HepG2 (cell line): ENCODE measurements around the gene PCDHGA1. TPM values are rescaled to one million over a fixed set of nuclear protein-coding genes. Genes with fewer than 3 reads are reported as not detected.

ENCODE experiments used
- ADNP ChIP-seq: sonication (generic); formaldehyde crosslinking; IDR thresholded peaks from 2 replicates; pipeline ENCODE4 v1.4.0; 2020; ENCODE audit warnings: missing genetic modification reagents
- BHLHE40 ChIP-seq: IDR thresholded peaks from 2 replicates; pipeline ENCODE4 v1.6.1; 2011; ENCODE audit warnings: low read length, improper control_type of control experiment
- BRD4 ChIP-seq: sonication (generic); formaldehyde crosslinking; IDR thresholded peaks from 2 replicates; pipeline ENCODE4 v1.4.0; 2020; ENCODE audit warnings: missing genetic modification reagents
- CCDC6 ChIP-seq: sonication (generic); formaldehyde crosslinking; IDR thresholded peaks from 2 replicates; pipeline ENCODE4 v1.8.1; 2022; ENCODE audit warnings: mild to moderate bottlenecking, missing genetic modification reagents, moderate library complexity
- CHCHD3 ChIP-seq: sonication (generic); formaldehyde crosslinking; IDR thresholded peaks from 2 replicates; pipeline ENCODE4 v1.8.0; 2022; ENCODE audit warnings: mild to moderate bottlenecking, missing genetic modification reagents, moderate library complexity
- GLI4 ChIP-seq: sonication (generic); formaldehyde crosslinking; IDR thresholded peaks from 2 replicates; pipeline ENCODE4 v1.5.1; 2020; ENCODE audit warnings: missing genetic modification reagents, mild to moderate bottlenecking, moderate library complexity, borderline replicate concordance
- HHEX ChIP-seq: IDR thresholded peaks from 2 replicates; pipeline ENCODE4 v1.6.1; 2016; ENCODE audit warnings: control low read depth
- HMGA1 ChIP-seq: sonication (generic); formaldehyde crosslinking; conservative IDR thresholded peaks from 2 replicates; pipeline ENCODE4 v1.4.0; 2020; ENCODE audit warnings: missing genetic modification reagents
- IRF2 ChIP-seq: IDR thresholded peaks from 2 replicates; pipeline ENCODE4 v1.6.1; 2018; ENCODE audit warnings: missing genetic modification reagents, missing compliant biosample characterization
- KDM1A ChIP-seq: IDR thresholded peaks from 2 replicates; pipeline ENCODE4 v1.6.1; 2016; ENCODE audit warnings: missing compliant biosample characterization
- NAIF1 ChIP-seq: sonication (generic); formaldehyde crosslinking; IDR thresholded peaks from 2 replicates; pipeline ENCODE4 v1.5.0; 2020; ENCODE audit warnings: mild to moderate bottlenecking, missing genetic modification reagents, borderline replicate concordance
- PHF5A ChIP-seq: IDR thresholded peaks from one replicate; pipeline ENCODE4 v1.6.1; 2018; ENCODE audit warnings: low read depth, missing genetic modification reagents; ENCODE audit not compliant: unreplicated experiment
- REXO4 ChIP-seq: sonication (generic); formaldehyde crosslinking; IDR thresholded peaks from 2 replicates; pipeline ENCODE4 v1.8.0; 2022; ENCODE audit warnings: missing genetic modification reagents, mild to moderate bottlenecking, borderline replicate concordance
- SNRNP70 ChIP-seq: fragments of 200-400 bp; formaldehyde crosslinking; IDR thresholded peaks from 2 replicates; pipeline ENCODE4 v1.6.1; 2017; ENCODE audit warnings: mild to moderate bottlenecking, low read depth, low read length, moderate library complexity
- STAT5B ChIP-seq: sonication (generic); formaldehyde crosslinking; IDR thresholded peaks from 2 replicates; pipeline ENCODE4 v1.4.0; 2020; ENCODE audit warnings: missing genetic modification reagents
- ZFP82 ChIP-seq: sonication (generic); formaldehyde crosslinking; IDR thresholded peaks from 2 replicates; pipeline ENCODE4 v1.5.1; 2020; ENCODE audit warnings: mild to moderate bottlenecking, missing genetic modification reagents, borderline replicate concordance
- ZNF17 ChIP-seq: sonication (generic); formaldehyde crosslinking; IDR thresholded peaks from 2 replicates; pipeline ENCODE4 v1.5.0; 2020; ENCODE audit warnings: mild to moderate bottlenecking, missing genetic modification reagents
- ZNF205 ChIP-seq: IDR thresholded peaks from 2 replicates; pipeline ENCODE4 v1.6.1; 2018; ENCODE audit warnings: missing biosample characterization, missing genetic modification reagents
- ZNF317 ChIP-seq: sonication (generic); formaldehyde crosslinking; IDR thresholded peaks from 2 replicates; pipeline ENCODE4 v1.5.0; 2020; ENCODE audit warnings: mild to moderate bottlenecking, missing genetic modification reagents
- ZNF552 ChIP-seq: sonication (generic); formaldehyde crosslinking; IDR thresholded peaks from 2 replicates; pipeline ENCODE4 v1.9.0; 2022; ENCODE audit warnings: missing genetic modification reagents, mild to moderate bottlenecking, borderline replicate concordance
- ZSCAN22 ChIP-seq: sonication (generic); formaldehyde crosslinking; IDR thresholded peaks from 2 replicates; pipeline ENCODE4 v1.4.0; 2020; ENCODE audit warnings: mild to moderate bottlenecking, missing genetic modification reagents
- polyA plus RNA-seq, 8 experiments: library from polyadenylated mRNA; depleted of rRNA in 3 of 8; stranded (reverse) in 7 of 8; unstranded in 1 of 8; fragments of >200 nt; fragmentation: Illumina TruSeq in 4 of 8; extraction: Trizol in 4 of 8; gene quantifications; 2 replicates each; pipeline versions ENCODE4 v1.2.1 to v1.2.3, GENCODE V29; 2011 to 2016; ENCODE audit warnings: low read depth in 4 of 8, missing spikeins in 1 of 8, mixed read lengths in 1 of 8; ENCODE audit not compliant: insufficient read depth in 1 of 8
- total RNA-seq, 5 experiments: library from RNA; depleted of rRNA; stranded (reverse); fragments of >200 nt; fragmentation: Illumina TruSeq; extraction: Trizol; gene quantifications; 2 replicates each; pipeline ENCODE4 v1.2.3, GENCODE V29; 2016; ENCODE audit warnings: low read depth in 1 of 5
- TF ChIP-seq, protein P1 (sequence below): sonication (generic); formaldehyde crosslinking; IDR thresholded peaks from 2 replicates; pipeline ENCODE4 v1.9.0; 2021; ENCODE audit warnings: missing genetic modification reagents, borderline replicate concordance
- TF ChIP-seq, protein P2 (sequence below): sonication (generic); formaldehyde crosslinking; IDR thresholded peaks from 2 replicates; pipeline ENCODE4 v1.4.0; 2020; ENCODE audit warnings: missing genetic modification reagents, borderline replicate concordance

The PCDHGA1 gene
- total and polyA plus RNA-seq, 2 of the 13 experiments (the other 11 are each of a cell fraction or from before 2014, with no cell fraction given): 0.31 to 0.40 TPM

DNA sequence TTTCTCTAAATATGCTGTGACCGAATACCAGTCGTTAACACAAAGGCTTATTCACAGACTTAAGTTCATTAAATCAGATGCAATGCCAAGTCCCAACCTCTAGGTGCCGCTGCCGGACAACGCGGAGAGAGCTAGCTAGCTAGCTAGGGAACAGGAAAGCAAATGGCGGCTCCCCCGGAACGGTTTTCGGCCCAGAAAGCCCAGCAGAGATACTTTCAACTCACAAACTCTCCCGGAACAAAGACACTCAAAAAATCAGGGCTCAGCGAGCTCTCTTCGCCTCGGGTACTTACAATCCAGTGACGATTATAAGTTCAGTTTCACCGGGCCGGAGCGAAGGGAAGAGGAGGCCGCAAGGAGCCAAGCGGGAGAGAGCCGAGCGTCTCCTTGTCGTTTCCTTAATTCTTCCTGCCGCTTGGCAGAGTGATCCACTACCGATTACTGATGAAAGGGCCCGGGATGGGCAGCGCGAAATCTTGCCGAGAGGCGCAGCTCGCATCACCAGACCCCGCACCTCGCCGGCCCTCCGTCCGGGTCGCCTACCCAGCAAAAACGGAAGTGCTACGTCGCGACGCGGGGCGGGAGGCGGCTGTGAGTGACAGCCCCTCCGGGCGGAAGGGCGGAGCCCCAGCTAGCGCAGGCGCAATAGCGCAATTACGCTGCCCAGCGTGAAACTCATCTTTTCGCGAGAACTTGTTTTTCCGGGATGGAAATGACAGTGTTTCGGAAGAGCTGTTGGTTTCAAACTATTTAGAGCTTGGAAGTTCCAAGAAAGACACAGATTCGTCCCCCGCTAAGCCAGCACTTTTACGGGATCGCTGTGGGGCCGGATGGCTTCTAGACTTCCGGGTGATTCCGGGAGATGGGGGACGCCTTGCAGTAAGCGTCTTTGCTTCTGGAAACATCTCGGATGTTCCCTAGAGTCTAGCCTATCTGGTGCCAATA lies 9.8 kb upstream of the PCDHGA1 start, which contains the start of gene TAF7 (continued):
- TF ChIP-seq NAIF1 (CRISPR knock-in tag) (peak; percentile 86), REXO4 (CRISPR knock-in tag) (no peak), SNRNP70 (no peak), IRF2 (peak; percentile 63; the same call in 1 of the 2 replicates), HMGA1 (CRISPR knock-in tag) (no peak), ADNP (no peak), CHCHD3 (CRISPR knock-in tag) (0 out of 2 replicates have a peak, but pooled peaks have one; percentile 22), KDM1A (CRISPR knock-in tag) (no peak), ZNF17 (no peak; the same call in 1 of the 2 replicates), ZFP82 (CRISPR knock-in tag) (peak; percentile 88), CCDC6 (CRISPR knock-in tag) (no peak; the same call in 1 of the 2 replicates), ZSCAN22 (CRISPR knock-in tag) (no peak), STAT5B (no peak), ZNF317 (CRISPR knock-in tag) (peak; percentile 67), BRD4 (CRISPR knock-in tag) (0 out of 2 replicates have a peak, but pooled peaks have one; percentile 6), ZNF552 (0 out of 2 replicates have a peak, but pooled peaks have one; percentile 34), GLI4 (CRISPR knock-in tag) (peak; percentile 86; the same call in 1 of the 2 replicates), HHEX (CRISPR knock-in tag) (no peak; the same call in 1 of the 2 replicates), PHF5A (CRISPR knock-in tag) (no peak), ZNF205 (no peak), BHLHE40 (no peak)
- TF ChIP-seq, protein P1, sequence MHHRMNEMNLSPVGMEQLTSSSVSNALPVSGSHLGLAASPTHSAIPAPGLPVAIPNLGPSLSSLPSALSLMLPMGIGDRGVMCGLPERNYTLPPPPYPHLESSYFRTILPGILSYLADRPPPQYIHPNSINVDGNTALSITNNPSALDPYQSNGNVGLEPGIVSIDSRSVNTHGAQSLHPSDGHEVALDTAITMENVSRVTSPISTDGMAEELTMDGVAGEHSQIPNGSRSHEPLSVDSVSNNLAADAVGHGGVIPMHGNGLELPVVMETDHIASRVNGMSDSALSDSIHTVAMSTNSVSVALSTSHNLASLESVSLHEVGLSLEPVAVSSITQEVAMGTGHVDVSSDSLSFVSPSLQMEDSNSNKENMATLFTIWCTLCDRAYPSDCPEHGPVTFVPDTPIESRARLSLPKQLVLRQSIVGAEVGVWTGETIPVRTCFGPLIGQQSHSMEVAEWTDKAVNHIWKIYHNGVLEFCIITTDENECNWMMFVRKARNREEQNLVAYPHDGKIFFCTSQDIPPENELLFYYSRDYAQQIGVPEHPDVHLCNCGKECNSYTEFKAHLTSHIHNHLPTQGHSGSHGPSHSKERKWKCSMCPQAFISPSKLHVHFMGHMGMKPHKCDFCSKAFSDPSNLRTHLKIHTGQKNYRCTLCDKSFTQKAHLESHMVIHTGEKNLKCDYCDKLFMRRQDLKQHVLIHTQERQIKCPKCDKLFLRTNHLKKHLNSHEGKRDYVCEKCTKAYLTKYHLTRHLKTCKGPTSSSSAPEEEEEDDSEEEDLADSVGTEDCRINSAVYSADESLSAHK (CRISPR knock-in tag): no peak
- TF ChIP-seq, protein P2, sequence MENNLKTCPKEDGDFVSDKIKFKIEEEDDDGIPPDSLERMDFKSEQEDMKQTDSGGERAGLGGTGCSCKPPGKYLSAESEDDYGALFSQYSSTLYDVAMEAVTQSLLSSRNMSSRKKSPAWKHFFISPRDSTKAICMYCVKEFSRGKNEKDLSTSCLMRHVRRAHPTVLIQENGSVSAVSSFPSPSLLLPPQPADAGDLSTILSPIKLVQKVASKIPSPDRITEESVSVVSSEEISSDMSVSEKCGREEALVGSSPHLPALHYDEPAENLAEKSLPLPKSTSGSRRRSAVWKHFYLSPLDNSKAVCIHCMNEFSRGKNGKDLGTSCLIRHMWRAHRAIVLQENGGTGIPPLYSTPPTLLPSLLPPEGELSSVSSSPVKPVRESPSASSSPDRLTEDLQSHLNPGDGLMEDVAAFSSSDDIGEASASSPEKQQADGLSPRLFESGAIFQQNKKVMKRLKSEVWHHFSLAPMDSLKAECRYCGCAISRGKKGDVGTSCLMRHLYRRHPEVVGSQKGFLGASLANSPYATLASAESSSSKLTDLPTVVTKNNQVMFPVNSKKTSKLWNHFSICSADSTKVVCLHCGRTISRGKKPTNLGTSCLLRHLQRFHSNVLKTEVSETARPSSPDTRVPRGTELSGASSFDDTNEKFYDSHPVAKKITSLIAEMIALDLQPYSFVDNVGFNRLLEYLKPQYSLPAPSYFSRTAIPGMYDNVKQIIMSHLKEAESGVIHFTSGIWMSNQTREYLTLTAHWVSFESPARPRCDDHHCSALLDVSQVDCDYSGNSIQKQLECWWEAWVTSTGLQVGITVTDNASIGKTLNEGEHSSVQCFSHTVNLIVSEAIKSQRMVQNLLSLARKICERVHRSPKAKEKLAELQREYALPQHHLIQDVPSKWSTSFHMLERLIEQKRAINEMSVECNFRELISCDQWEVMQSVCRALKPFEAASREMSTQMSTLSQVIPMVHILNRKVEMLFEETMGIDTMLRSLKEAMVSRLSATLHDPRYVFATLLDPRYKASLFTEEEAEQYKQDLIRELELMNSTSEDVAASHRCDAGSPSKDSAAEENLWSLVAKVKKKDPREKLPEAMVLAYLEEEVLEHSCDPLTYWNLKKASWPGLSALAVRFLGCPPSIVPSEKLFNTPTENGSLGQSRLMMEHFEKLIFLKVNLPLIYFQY (CRISPR knock-in tag): 0 out of 2 replicates have a peak, but pooled peaks have one; percentile 46
